Loucy (cell line): ENCODE results near the gene NDC80.
A peak's percentile ranks its signal among the peaks of the same experiment; 100 is the strongest.

Experiments
- H2AFZ ChIP-seq: fragments of 200-600 bp; sonication (generic); 2 replicates; pipeline ENCODE4 v1.6.0; 2016; ENCODE audit warnings: antibody characterized with exemption, mild to moderate bottlenecking, low read length, moderate library complexity
- H3F3A ChIP-seq: fragments of 200-600 bp; 2 replicates; pipeline ENCODE4 v1.6.0; 2016; ENCODE audit warnings: antibody characterized with exemption, low read depth, mild to moderate bottlenecking
- H3K27me3 ChIP-seq: fragments of 200-600 bp; sonication (generic); 2 replicates; pipeline ENCODE4 v1.6.1; 2014; ENCODE audit warnings: low read length, mild to moderate bottlenecking; ENCODE audit not compliant: insufficient read depth, poor library complexity, severe bottlenecking
- H3K36me3 ChIP-seq: fragments of 200-600 bp; sonication (generic); 2 replicates; pipeline ENCODE4 v1.6.1; 2016; ENCODE audit warnings: low read length; ENCODE audit not compliant: insufficient read depth
- H3K4me1 ChIP-seq: fragments of 200-600 bp; sonication (generic); 2 replicates; pipeline ENCODE4 v1.5.1; 2014; ENCODE audit warnings: low read length, mild to moderate bottlenecking; ENCODE audit not compliant: insufficient read depth, poor library complexity, severe bottlenecking
- H3K4me2 ChIP-seq: fragments of 200-600 bp; sonication (generic); 2 replicates; pipeline ENCODE4 v1.6.0; 2014; ENCODE audit warnings: antibody characterized with exemption, low read length, low read depth, mild to moderate bottlenecking; ENCODE audit not compliant: poor library complexity, severe bottlenecking
- H3K4me3 ChIP-seq: fragments of 200-600 bp; sonication (generic); 2 replicates; pipeline ENCODE4 v1.5.1; 2014; ENCODE audit warnings: low read length, mild to moderate bottlenecking, mixed read lengths; ENCODE audit not compliant: poor library complexity, severe bottlenecking
- H3K79me2 ChIP-seq: fragments of 200-600 bp; sonication (generic); 2 replicates; pipeline ENCODE4 v1.6.1; 2014; ENCODE audit warnings: low read length; ENCODE audit not compliant: insufficient read depth
- H3K9ac ChIP-seq: fragments of 200-600 bp; sonication (generic); 2 replicates; pipeline ENCODE4 v1.6.0; 2014; ENCODE audit warnings: mild to moderate bottlenecking, low read depth, low read length, moderate library complexity; ENCODE audit not compliant: poor library complexity, severe bottlenecking
- H3K9me2 ChIP-seq: fragments of 200-600 bp; sonication (generic); replicated peaks from 2 replicates; pipeline ENCODE4 v1.6.1; 2016; ENCODE audit warnings: low read depth, low read length, mixed read lengths
- H3K9me3 ChIP-seq: fragments of 200-600 bp; sonication (generic); 2 replicates; pipeline ENCODE4 v1.6.1; 2014; ENCODE audit warnings: mild to moderate bottlenecking, antibody characterized with exemption, low read length, low read depth; ENCODE audit not compliant: insufficient read depth
- H4K20me1 ChIP-seq: fragments of 200-600 bp; sonication (generic); 2 replicates; pipeline ENCODE4 v1.6.0; 2014; ENCODE audit warnings: antibody characterized with exemption, low read length, mild to moderate bottlenecking; ENCODE audit not compliant: insufficient read depth, poor library complexity, severe bottlenecking
- CTCF ChIP-seq: fragments of 200-600 bp; sonication (generic); conservative IDR thresholded peaks from 2 replicates; pipeline ENCODE4 v1.5.1; 2014; ENCODE audit warnings: mild to moderate bottlenecking, antibody characterized with exemption, low read length
- EZH2phosphoT487 ChIP-seq: fragments of 200-600 bp; IDR thresholded peaks from 2 replicates; pipeline ENCODE4 v1.6.1; 2018; ENCODE audit warnings: antibody characterized with exemption, mild to moderate bottlenecking, moderate library complexity, borderline replicate concordance

The NDC80 gene

GRCh38 chr18:2569338-2570207 is 1.8 kb upstream of the NDC80 start:
- H3K79me2 ChIP-seq = peaks cover 66% of the 10 kb centered on the region
- no peaks in the 10 kb centered on the region for H3K36me3 ChIP-seq
- H3K4me1 ChIP-seq = peaks cover 66% of the 10 kb centered on the region
- no peaks in the 10 kb centered on the region for H3K9me2 ChIP-seq
- no peaks in the 10 kb centered on the region for H3F3A ChIP-seq
- peak overlapping the region; percentile 84 for H3K4me2 ChIP-seq
- peak overlapping the region; percentile 84 for H3K4me3 ChIP-seq
- H4K20me1 ChIP-seq = peaks cover 15% of the 10 kb centered on the region
- H3K9ac ChIP-seq = peak overlapping the region; percentile 94
- no peak for TF ChIP-seq EZH2phosphoT487
- TF ChIP-seq CTCF = no peak
- H3K27me3 ChIP-seq = no peaks in the 10 kb centered on the region
- no peak overlapping the region for H2AFZ ChIP-seq
- H3K9me3 ChIP-seq = no peaks in the 10 kb centered on the region

GRCh38 chr18:2570772-2571199 is 571 bp upstream of the NDC80 start:
- no peaks in the 10 kb centered on the region for H3K9me2 ChIP-seq
- peaks cover 76% of the 10 kb centered on the region for H3K4me1 ChIP-seq
- peak overlapping the region; percentile 98 for H2AFZ ChIP-seq
- peaks cover 78% of the 10 kb centered on the region for H3K79me2 ChIP-seq
- peaks cover 22% of the 10 kb centered on the region for H4K20me1 ChIP-seq
- peak overlapping the region; percentile 84 for H3K4me2 ChIP-seq
- H3K27me3 ChIP-seq = no peaks in the 10 kb centered on the region
- TF ChIP-seq CTCF (0 out of 2 replicates have a peak, but pooled peaks have one; percentile 16), EZH2phosphoT487 (no peak)
- peaks cover 10% of the 10 kb centered on the region for H3K36me3 ChIP-seq
- H3K9me3 ChIP-seq = no peaks in the 10 kb centered on the region
- H3K9ac ChIP-seq = peak overlapping the region; percentile 94
- peak overlapping the region; percentile 84 for H3K4me3 ChIP-seq
- no peaks in the 10 kb centered on the region for H3F3A ChIP-seq

- Histone ChIP-seq H3K36me3 (peaks cover 22% of the 10 kb centered on the region), H2AFZ (peak overlapping the region; percentile 98; the same call in 1 of the 2 replicates), H3K4me3 (peak overlapping the region; percentile 84), H3K4me2 (peak overlapping the region; percentile 84), H4K20me1 (peaks cover 22% of the 10 kb centered on the region), H3K79me2 (peaks cover 92% of the 10 kb centered on the region), H3K4me1 (peaks cover 76% of the 10 kb centered on the region), H3K27me3 (no peaks in the 10 kb centered on the region), H3K9me3 (no peaks in the 10 kb centered on the region), H3F3A (peaks cover 5% of the 10 kb centered on the region; the same call in 1 of the 2 replicates), H3K9me2 (no peaks in the 10 kb centered on the region), H3K9ac (peak overlapping the region; percentile 94)
- TF ChIP-seq EZH2phosphoT487 = no peak
- no peak for TF ChIP-seq CTCF
These were observed 813 bp downstream of the NDC80 start for GRCh38 chr18:2572171-2572569.
